GM12878 (cell line): ENCODE measurements around the gene SPTBN1. TPM values are rescaled to one million over a fixed set of nuclear protein-coding genes. Genes with fewer than 3 reads are reported as not detected.

Source experiments
- ATAC-seq: fragments of 200-7000 bp; cut with Tn5 transposase; 3 replicates; pipeline ENCODE4 v1.9.1; 2020; ENCODE audit warnings: mild to moderate bottlenecking, moderate library complexity
- BruUV-seq: library from RNA; stranded (reverse); fragments of 400-500 nt; replicated peaks from 2 replicates; lab custom pipeline; 2021; lab: Mats Ljungman, UMichigan
- CTCF ChIA-PET: fragments of 300-600 bp; sonication (Branson Sonifier 250); formaldehyde crosslinking; extraction: SDS; loops from one replicate; lab custom pipeline; 2021; ENCODE audit warnings: inconsistent platforms; lab: Yijun Ruan, JAX
- POLR2A ChIA-PET: fragments of 350-600 bp; formaldehyde crosslinking; extraction: SDS; loops from one replicate; lab custom pipeline; 2021; ENCODE audit warnings: inconsistent platforms; lab: Charles Lee
- RAD21 ChIA-PET: fragments of 300-600 bp; sonication (Branson Sonifier 250); formaldehyde crosslinking; loops from one replicate; lab custom pipeline; 2023; ENCODE audit warnings: antibody characterized with exemption; ENCODE audit not compliant: unreplicated experiment; lab: Charles Lee
- SMC1A ChIA-PET: fragments of 300-600 bp; sonication (Branson Sonifier 250); formaldehyde crosslinking; loops from one replicate; lab custom pipeline; 2023; ENCODE audit not compliant: unreplicated experiment, uncharacterized antibody; lab: Charles Lee
- DNase-seq: peaks from one replicate; pipeline ENCODE4 v3.0.0-alpha.2; 2011; ENCODE audit warnings: low read depth, low spot score
- FAIRE-seq: peaks from 3 replicates; lab custom pipeline; 2011; peaks lifted over from hg19 to GRCh38; lab: Jason Lieb, UNC
- H2AFZ ChIP-seq: 2 replicates; pipeline ENCODE4 v1.6.0; 2011; ENCODE audit warnings: low read depth, low read length, control low read depth; ENCODE audit not compliant: control insufficient read depth
- H3K27ac ChIP-seq: 2 replicates; pipeline ENCODE4 v1.5.1; 2011; ENCODE audit warnings: control low read depth; ENCODE audit not compliant: control insufficient read depth, insufficient read depth
- H3K27me3 ChIP-seq, 2 experiments: replicated peaks in 1 of 2; 2 replicates each; pipeline versions ENCODE4 v1.6.0 to v1.6.1; 2011; ENCODE audit warnings: low read length in 1 of 2; ENCODE audit not compliant: control insufficient read depth in 2 of 2, insufficient read depth in 2 of 2
- H3K36me3 ChIP-seq, 2 experiments: 2 replicates each; pipeline ENCODE4 v1.5.1; 2011; ENCODE audit warnings: low read length in 1 of 2; ENCODE audit not compliant: control insufficient read depth in 2 of 2, insufficient read depth in 2 of 2
- H3K4me1 ChIP-seq: 2 replicates; pipeline ENCODE4 v1.6.1; 2011; ENCODE audit warnings: mild to moderate bottlenecking, low read length, moderate library complexity, mixed read lengths; ENCODE audit not compliant: control insufficient read depth, insufficient read depth
- H3K4me2 ChIP-seq: 2 replicates; pipeline ENCODE4 v1.6.0; 2011; ENCODE audit warnings: control low read depth; ENCODE audit not compliant: control insufficient read depth, insufficient read depth
- H3K4me3 ChIP-seq: fragments of 200-600 bp; sonication (generic); 2 replicates; pipeline ENCODE4 v1.5.1; 2016
- H3K79me2 ChIP-seq: 2 replicates; pipeline ENCODE4 v1.6.0; 2011; ENCODE audit warnings: low read length; ENCODE audit not compliant: control insufficient read depth, insufficient read depth
- H3K9ac ChIP-seq: 2 replicates; pipeline ENCODE4 v1.8.0; 2011; ENCODE audit warnings: low read length, control low read depth, mixed read lengths; ENCODE audit not compliant: control insufficient read depth, insufficient read depth
- H3K9me3 ChIP-seq: replicated peaks from 3 replicates; pipeline ENCODE4 v1.5.1; 2011; ENCODE audit warnings: mild to moderate bottlenecking, low read length; ENCODE audit not compliant: control insufficient read depth, insufficient read depth
- H4K20me1 ChIP-seq: 2 replicates; pipeline ENCODE4 v1.6.0; 2011; ENCODE audit not compliant: control insufficient read depth, insufficient read depth
- CEBPZ ChIP-seq: fragments of 150-350 bp; IDR thresholded peaks from 2 replicates; pipeline ENCODE4 v1.6.1; 2016; ENCODE audit warnings: low read depth, low read length
- EP300 ChIP-seq, 2 experiments: fragments of 150-350 bp in 1 of 2; IDR thresholded peaks; 2 replicates each; pipeline ENCODE4 v1.6.1; 2011 to 2012; ENCODE audit warnings: low read depth in 2 of 2, low read length in 2 of 2, borderline replicate concordance in 1 of 2, improper control_type of control experiment in 1 of 2, inconsistent platforms in 1 of 2; ENCODE audit not compliant: control insufficient read depth in 1 of 2
- RBBP5 ChIP-seq: fragments of 200-600 bp; sonication (generic); conservative IDR thresholded peaks from 2 replicates; pipeline ENCODE4 v1.6.1; 2016
- SMARCA5 ChIP-seq: fragments of 450-650 bp; IDR thresholded peaks from 2 replicates; pipeline ENCODE4 v1.6.1; 2017; ENCODE audit warnings: mild to moderate bottlenecking
- SP1 ChIP-seq: IDR thresholded peaks from one replicate; pipeline ENCODE4 v1.6.1; 2011; ENCODE audit warnings: low read depth, low read length
- TCF12 ChIP-seq: IDR thresholded peaks from 2 replicates; pipeline ENCODE4 v1.6.1; 2011; ENCODE audit warnings: low read depth, mild to moderate bottlenecking, low read length
- WGBS: methylation state at CpG from one replicate; pipeline ENCODE4 v1.1.6; 2016; ENCODE audit warnings: low lambda C conversion rate; ENCODE audit not compliant: insufficient replicate concordance, insufficient coverage; ENCODE audit errors: missing lambda C conversion rate; 5-methylcytosine and 5-hydroxymethylcytosine counted together
- in situ Hi-C: fragments of 300-500 bp; cut with MboI; formaldehyde crosslinking; loops from 9 replicates; pipeline ENCODE4 v1.14.3; 2018; ENCODE audit warnings: mixed read lengths
- intact Hi-C: fragments of 100-400 bp; cut with micrococcal nuclease; formaldehyde crosslinking; loops from one replicate; pipeline ENCODE4 v1.14.2; 2022; ENCODE audit not compliant: unreplicated experiment
- polyA plus RNA-seq, 11 experiments: library from polyadenylated mRNA; depleted of rRNA in 4 of 11; unstranded in 6 of 11; stranded (reverse) in 5 of 11; fragments of >200 nt; fragmentation: Nextera tagmentation in 4 of 11; fragmentation: Illumina TruSeq in 1 of 11; extraction: Ambion mirVana in 4 of 11; extraction: Trizol in 1 of 11; gene quantifications; 1 replicate in 1 of 11; 2 replicates in 10 of 11; pipeline versions ENCODE4 v1.2.1 to v1.2.3, GENCODE V29; 2011 to 2016; ENCODE audit warnings: inconsistent platforms in 2 of 11, missing spikeins in 2 of 11, low read depth in 1 of 11
- total RNA-seq, 4 experiments: library from RNA; depleted of rRNA in 3 of 4; stranded (reverse); fragments of >200 nt in 3 of 4; fragmentation: Illumina TruSeq in 1 of 4; extraction: Trizol in 1 of 4; gene quantifications; 2 replicates each; pipeline versions ENCODE4 v1.2.1 to v1.2.3, GENCODE V29; 2013 to 2021

Gene SPTBN1
- total and polyA plus RNA-seq, 10 of the 15 experiments (the other 5 are each of a cell fraction or from before 2014, with no cell fraction given) = 20.6 to 154 (median 76.7) TPM

- Histone ChIP-seq H3K27ac (no peak overlapping the region), H3K9ac (no peak overlapping the region), H3K79me2 (no peaks in the 10 kb centered on the region), H4K20me1 (no peaks in the 10 kb centered on the region), H3K27me3 (no peaks in the 10 kb centered on the region), H3K4me2 (no peak overlapping the region), H2AFZ (no peak overlapping the region), H3K9me3 (no peaks in the 10 kb centered on the region), H3K4me1 (no peaks in the 10 kb centered on the region), H3K36me3 (no peaks in the 10 kb centered on the region), H3K4me3 (no peak overlapping the region)
- BruUV-seq = no TSS peak
- FAIRE-seq (no peak), DNase-seq (no peak), ATAC-seq (no peak)
- RAD21 ChIA-PET = no interaction called here
- TF ChIP-seq CEBPZ = no peak
- no peak for TF ChIP-seq SMARCA5
- no peak for TF ChIP-seq SP1
- TF ChIP-seq TCF12 = no peak
- no peak for TF ChIP-seq RBBP5
- TF ChIP-seq EP300 (IDR thresholded peaks at IDR 0.05; ENCODE audit: borderline replicate concordance in 1 of 2, control insufficient read depth in 1 of 2, low read depth in 2 of 2, low read length in 2 of 2) = no peak
- intact Hi-C loops (no loop called here), in situ Hi-C loops (no loop called here)
- CTCF ChIA-PET = interaction anchor here (3.7 kb wide), 1 partner anchor 19 kb away, joined by 19 read pairs; no protein-coding TSS in a partner anchor
- SMC1A ChIA-PET = no interaction called here
- 44% methylated on average over 5 of the region's 5 CpGs for WGBS
- POLR2A ChIA-PET = no interaction called here
Observed at GRCh38 chr2:54482715-54483114, 26.6 kb downstream of the SPTBN1 start.
